ENCODE data around the gene HSBP1L1.

The HSBP1L1 gene

GRCh38 chr18:79971986-79972385 lies 7.5 kb downstream of the HSBP1L1 start:
- Histone ChIP-seq H3K27me3 (replicated peaks; ENCODE audit: control insufficient read depth, insufficient read depth, low read length) (no peaks in the 10 kb centered on the region), H3K36me3 (ENCODE audit: control insufficient read depth, insufficient read depth, low read length) (peaks cover 20% of the 10 kb centered on the region), H3K4me3 (replicated peaks; ENCODE audit: low read depth, low read length) (no peak overlapping the region)
- DNase-seq (ENCODE audit: extremely low read depth, insufficient read length) = no peak
- no peak for TF ChIP-seq CTCF (IDR thresholded peaks at IDR 0.05; ENCODE audit: insufficient read depth, low read length, poor library complexity, severe bottlenecking)

GRCh38 chr18:79972720-79973119 lies 8.3 kb downstream of the HSBP1L1 start:
- TF ChIP-seq CTCF (IDR thresholded peaks at IDR 0.05; ENCODE audit: insufficient read depth, low read length, poor library complexity, severe bottlenecking) = no peak
- no peak for DNase-seq (ENCODE audit: extremely low read depth, insufficient read length)
- Histone ChIP-seq H3K27me3 (replicated peaks; ENCODE audit: control insufficient read depth, insufficient read depth, low read length) (no peaks in the 10 kb centered on the region), H3K36me3 (ENCODE audit: control insufficient read depth, insufficient read depth, low read length) (peaks cover 20% of the 10 kb centered on the region), H3K4me3 (replicated peaks; ENCODE audit: low read depth, low read length) (no peak overlapping the region)

- TF ChIP-seq CTCF (IDR thresholded peaks at IDR 0.05; ENCODE audit: insufficient read depth, low read length, poor library complexity, severe bottlenecking) = no peak
- DNase-seq (ENCODE audit: extremely low read depth, insufficient read length) = no peak
- Histone ChIP-seq H3K36me3 (ENCODE audit: control insufficient read depth, insufficient read depth, low read length) (peaks cover 20% of the 10 kb centered on the region), H3K27me3 (replicated peaks; ENCODE audit: control insufficient read depth, insufficient read depth, low read length) (no peaks in the 10 kb centered on the region), H3K4me3 (replicated peaks; ENCODE audit: low read depth, low read length) (no peak overlapping the region)
These were observed 9.1 kb downstream of the HSBP1L1 start for GRCh38 chr18:79973517-79973916.

- H3K36me3 ChIP-seq (ENCODE audit: control insufficient read depth, insufficient read depth, low read length) = peaks cover 20% of the 10 kb centered on the region
These were observed 9.7 kb downstream of the HSBP1L1 start for GRCh38 chr18:79974025-79974654.

GRCh38 chr18:79975043-79975442 lies 10.6 kb downstream of the HSBP1L1 start:
- H3K4me3 ChIP-seq (replicated peaks; ENCODE audit: low read depth, low read length) = no peak overlapping the region
- no peak for TF ChIP-seq CTCF (IDR thresholded peaks at IDR 0.05; ENCODE audit: insufficient read depth, low read length, poor library complexity, severe bottlenecking)
- H3K36me3 ChIP-seq (ENCODE audit: control insufficient read depth, insufficient read depth, low read length) = peaks cover 25% of the 10 kb centered on the region
- H3K27me3 ChIP-seq (replicated peaks; ENCODE audit: control insufficient read depth, insufficient read depth, low read length) = no peaks in the 10 kb centered on the region
- DNase-seq (ENCODE audit: extremely low read depth, insufficient read length) = no peak

More at GRCh38 chr18:79974025-79974654, 9.7 kb downstream of the HSBP1L1 start:
- Histone ChIP-seq H3K27me3 (replicated peaks; ENCODE audit: control insufficient read depth, insufficient read depth, low read length) (no peaks in the 10 kb centered on the region), H3K4me3 (replicated peaks; ENCODE audit: low read depth, low read length) (no peak overlapping the region)
- TF ChIP-seq CTCF (IDR thresholded peaks at IDR 0.05; ENCODE audit: insufficient read depth, low read length, poor library complexity, severe bottlenecking) = no peak
- no peak for DNase-seq (ENCODE audit: extremely low read depth, insufficient read length)
